Activated gamma-delta T cell treated with anti-CD3 and anti-CD28 coated beads, Interleukin-2, amount 50 U/mL, for 16 hours (primary cell): ENCODE results near the gene PRKAG2.
A peak's percentile ranks its signal among the peaks of the same experiment; 100 is the strongest.
"Not testable (repeated sequence)": the region's sequence is repeated elsewhere in the genome, so short reads cannot be mapped to it uniquely, and the experiment has no call there.

ENCODE experiments used
- DNase-seq: peaks from one replicate; pipeline ENCODE4 v3.0.0-alpha.2; 2020; ENCODE audit warnings: low read depth

Gene PRKAG2

GRCh38 chr7:151764056-151764920, 112.6 kb downstream of the PRKAG2 start:
- no peak for DNase-seq

GRCh38 chr7:151763420-151763984, 113.4 kb downstream of the PRKAG2 start:
- no peak for DNase-seq

- no peak for DNase-seq
These were observed 114.2 kb downstream of the PRKAG2 start for GRCh38 chr7:151762583-151763245.

GRCh38 chr7:151761957-151762356, 115.0 kb downstream of the PRKAG2 start:
- no peak for DNase-seq

- DNase-seq: no peak
These were observed 115.7 kb downstream of the PRKAG2 start for GRCh38 chr7:151761231-151761630.

GRCh38 chr7:151759591-151760042, 117.3 kb downstream of the PRKAG2 start:
- DNase-seq: peak; percentile 49

GRCh38 chr7:151758622-151759540, 118.0 kb downstream of the PRKAG2 start:
- no peak for DNase-seq

GRCh38 chr7:151757274-151757673, 119.6 kb downstream of the PRKAG2 start:
- DNase-seq: no peak

- DNase-seq: no peak
These were observed 120.0 kb downstream of the PRKAG2 start for GRCh38 chr7:151756866-151757265.

GRCh38 chr7:151756076-151756731, 120.7 kb downstream of the PRKAG2 start:
- DNase-seq: peak; percentile 34

GRCh38 chr7:151755131-151755801, 121.6 kb downstream of the PRKAG2 start:
- DNase-seq: no peak

- no peak for DNase-seq
These were observed 122.2 kb downstream of the PRKAG2 start for GRCh38 chr7:151754688-151755130.

- DNase-seq: no peak
These were observed 122.7 kb downstream of the PRKAG2 start for GRCh38 chr7:151754142-151754590.

- no peak for DNase-seq
These were observed 123.9 kb downstream of the PRKAG2 start for GRCh38 chr7:151752816-151753595.

- DNase-seq: no peak
These were observed 124.9 kb downstream of the PRKAG2 start for GRCh38 chr7:151752037-151752436.

- DNase-seq: no peak
These were observed 128.2 kb downstream of the PRKAG2 start for GRCh38 chr7:151748733-151749132.

GRCh38 chr7:151748021-151748420, 128.9 kb downstream of the PRKAG2 start:
- not testable (repeated sequence) for DNase-seq

- no peak for DNase-seq
These were observed 131.2 kb downstream of the PRKAG2 start for GRCh38 chr7:151745706-151746105.
